Neural progenitor cell (in vitro differentiated cells): Measurements from ENCODE around the gene BICDL1.

Source experiments
- CTCF ChIP-seq: fragments of 200-600 bp; sonication (generic); IDR thresholded peaks from 2 replicates; pipeline ENCODE4 v1.5.1; 2017; ENCODE audit warnings: antibody characterized with exemption, mild to moderate bottlenecking
- EZH2 ChIP-seq: fragments of 200-600 bp; sonication (generic); IDR thresholded peaks from 2 replicates; pipeline ENCODE4 v1.6.1; 2017; ENCODE audit warnings: antibody characterized with exemption, mild to moderate bottlenecking, moderate library complexity
- EZH2phosphoT487 ChIP-seq: fragments of 200-600 bp; sonication (generic); IDR thresholded peaks from 2 replicates; pipeline ENCODE4 v1.6.1; 2017; ENCODE audit warnings: antibody characterized with exemption

DNA sequence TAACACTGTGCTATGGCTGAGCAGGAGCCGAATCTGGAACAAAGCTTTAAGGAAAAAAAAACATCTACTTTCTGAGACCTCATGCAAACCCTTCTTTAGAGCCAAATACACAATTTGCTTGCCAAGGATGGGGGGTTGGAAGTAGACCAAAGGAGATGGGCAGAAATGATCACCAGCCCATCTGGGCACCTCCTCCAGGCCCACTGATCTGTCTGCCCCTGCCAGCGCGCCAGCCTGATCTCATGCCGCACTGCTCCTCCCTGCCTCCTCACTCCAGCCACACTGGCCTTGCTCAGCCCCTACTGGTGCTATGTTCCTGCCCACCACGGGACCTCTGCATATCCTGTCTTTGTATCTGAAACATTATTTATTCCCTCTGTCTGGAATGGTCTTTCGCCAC is 152.3 kb downstream of the BICDL1 start:
- TF ChIP-seq CTCF (no peak), EZH2 (no peak), EZH2phosphoT487 (no peak)
